Tibial nerve (tissue), 4 donors: ENCODE measurements around the gene TBC1D22A.

Experiments
- CTCF ChIP-seq, 5 experiments: fragments of 200-600 bp in 3 of 5; fragments of 450-650 bp in 2 of 5; sonication (generic) in 3 of 5; IDR thresholded peaks; one replicate each; pipeline ENCODE4 v1.5.1; 2016 to 2019; ENCODE audit warnings: antibody characterized with exemption in 5 of 5, mild to moderate bottlenecking in 3 of 5, moderate library complexity in 2 of 5
- EP300 ChIP-seq, 2 donors: sonication (generic); formaldehyde crosslinking; IDR thresholded peaks; one replicate each; pipeline ENCODE4 v1.6.1; 2017; ENCODE audit warnings: antibody characterized with exemption in 2 of 2, mild to moderate bottlenecking in 1 of 2
- POLR2A ChIP-seq, 2 donors: fragments of 450-650 bp; IDR thresholded peaks; one replicate each; pipeline ENCODE4 v1.6.1; 2017; ENCODE audit warnings: antibody characterized with exemption in 2 of 2, mild to moderate bottlenecking in 2 of 2, moderate library complexity in 2 of 2

- no peak for TF ChIP-seq POLR2A (IDR thresholded peaks at IDR 0.05)
- no peak for TF ChIP-seq CTCF (IDR thresholded peaks at IDR 0.05)
- TF ChIP-seq EP300 (IDR thresholded peaks at IDR 0.05): no peak
Observed at GRCh38 chr22:47121791-47122190, 359.3 kb downstream of the TBC1D22A start.
